AG08396 (cell line): ENCODE results near the gene NAV1.
"Not testable (repeated sequence)": the region's sequence is repeated elsewhere in the genome, so short reads cannot be mapped to it uniquely, and the experiment has no call there.

Experiments
- DNase-seq: peaks from one replicate; pipeline ENCODE4 v3.0.0; 2012; ENCODE audit warnings: low spot score, mixed read lengths

The NAV1 gene

DNA sequence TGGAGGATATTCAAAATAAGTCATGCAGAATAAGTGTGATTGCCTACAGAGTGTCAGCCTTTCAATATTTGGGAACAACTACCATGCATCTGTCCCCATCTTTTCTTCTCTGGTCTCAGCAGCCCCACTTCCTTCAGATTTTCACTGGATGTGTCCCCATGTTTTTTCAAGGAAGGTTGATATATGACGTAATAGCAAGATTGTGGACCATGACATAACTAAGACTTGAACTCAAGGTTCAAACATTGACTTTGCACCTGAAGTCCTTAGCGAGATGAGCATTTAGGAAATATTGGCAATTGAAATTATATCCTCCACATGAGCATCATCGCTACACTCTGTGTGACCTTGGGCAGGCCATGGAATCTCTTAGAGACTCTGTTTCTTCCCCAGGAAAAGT is 5.8 kb downstream of the NAV1 start:
- no peak for DNase-seq

DNA sequence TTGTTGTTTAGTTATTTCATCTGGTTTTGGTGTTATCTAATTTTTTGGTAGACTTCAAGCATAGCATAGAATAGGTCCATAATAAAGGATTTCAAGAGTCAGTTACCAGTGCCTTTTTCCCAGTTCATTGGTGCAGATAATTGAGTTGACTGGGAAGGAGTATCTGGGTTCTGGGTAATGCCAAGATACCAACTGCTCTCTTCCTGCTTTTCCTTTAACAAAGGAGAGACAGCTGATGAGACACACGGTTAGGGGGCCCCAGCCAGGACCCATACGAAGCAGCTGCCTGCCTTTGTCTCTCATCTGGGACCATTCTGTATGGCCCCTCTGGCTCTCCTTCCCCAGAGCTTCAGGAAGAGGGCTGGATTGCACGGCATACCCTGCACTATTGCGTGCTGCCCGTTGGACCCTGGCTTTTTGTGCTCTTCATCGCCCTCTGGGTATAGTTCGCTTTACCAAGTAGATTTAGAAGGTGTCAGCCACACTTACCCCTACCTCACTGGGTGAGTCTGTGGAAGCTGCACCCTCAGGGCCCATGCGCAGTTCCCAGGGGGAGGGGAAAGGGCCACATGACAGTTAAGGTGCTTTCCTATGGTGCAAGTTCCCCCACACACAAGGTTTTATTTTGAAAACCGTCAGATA is 7.0 kb downstream of the NAV1 start:
- no peak for DNase-seq

DNA sequence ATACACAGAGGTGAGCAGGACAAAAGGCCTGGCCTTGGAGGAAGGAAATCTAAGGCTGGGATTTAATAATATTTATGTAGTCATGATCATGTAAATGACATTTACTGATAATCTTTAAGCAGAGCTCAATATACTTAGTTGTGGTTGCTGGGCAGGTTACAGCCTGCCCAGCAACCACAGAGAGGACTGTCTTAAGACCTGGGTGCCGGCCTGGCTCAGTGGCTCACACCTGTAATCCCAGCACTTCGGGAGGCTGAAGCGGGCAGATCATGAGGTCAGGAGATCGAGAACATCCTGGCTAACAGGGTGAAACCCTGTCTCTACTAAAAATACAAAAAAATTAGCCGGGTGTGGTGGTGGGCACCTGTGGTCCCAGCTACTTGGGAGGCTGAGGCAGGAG is 10.6 kb downstream of the NAV1 start:
- DNase-seq, result not testable (repeated sequence)

DNA sequence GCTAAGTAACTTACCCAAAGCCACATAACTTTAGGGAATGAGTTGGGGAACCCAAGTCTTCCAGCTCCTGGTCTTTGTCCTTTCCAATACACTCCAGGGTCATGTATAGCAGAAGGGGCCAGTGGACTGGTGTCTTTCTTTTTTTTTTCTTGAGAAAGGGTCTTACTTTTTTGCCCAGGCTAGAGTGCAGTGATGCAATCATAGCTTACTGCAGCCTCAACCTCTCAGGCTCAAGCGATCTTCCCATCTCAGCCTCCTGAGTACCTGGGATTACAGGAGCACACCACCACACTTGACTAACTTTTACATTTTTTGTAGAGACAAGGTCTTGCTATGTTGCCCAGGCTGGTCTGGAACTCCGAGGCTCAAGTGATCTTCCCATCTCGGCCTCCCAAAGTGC is 12.2 kb downstream of the NAV1 start:
- DNase-seq, result no peak

DNA sequence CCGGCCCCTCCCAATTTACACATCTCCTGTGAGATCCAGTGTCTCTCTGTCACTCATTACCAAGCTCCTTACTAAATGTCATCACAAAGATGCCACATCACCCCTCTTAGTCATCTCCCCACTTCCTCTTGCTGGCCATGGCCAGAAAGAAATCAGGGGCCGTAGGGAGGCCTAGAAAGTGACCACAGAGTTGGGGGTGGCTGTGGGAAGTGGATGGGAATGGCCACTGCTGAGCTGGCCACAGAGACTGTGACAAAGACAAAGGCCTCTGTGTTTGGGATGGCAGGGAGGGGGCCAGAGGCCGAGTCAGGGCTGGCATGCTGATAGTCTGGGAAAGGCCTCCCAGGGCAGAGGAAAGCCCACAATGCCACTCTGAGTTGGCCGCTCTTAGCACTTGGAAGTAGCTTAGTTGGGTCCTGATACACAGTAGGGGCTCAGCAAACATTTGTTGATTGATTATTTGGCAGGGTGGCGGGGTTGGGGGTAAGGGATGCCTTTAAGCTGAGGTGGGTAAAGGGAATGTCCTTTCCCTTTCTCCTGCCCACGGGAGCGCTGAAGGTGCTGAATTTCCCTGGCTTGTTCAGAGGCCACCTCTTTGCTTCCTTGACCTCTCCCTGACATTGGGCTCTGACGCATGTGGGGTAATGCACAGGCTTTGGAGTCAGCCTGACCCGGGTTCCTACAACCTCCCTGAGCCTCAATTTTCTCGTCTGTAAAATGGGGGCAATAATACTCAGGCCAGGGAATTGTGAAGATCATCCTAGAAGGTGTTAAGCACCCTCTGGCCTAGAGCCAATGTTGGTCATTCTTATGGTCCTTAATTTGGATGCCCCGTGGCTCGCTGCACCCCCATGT is 13.2 kb downstream of the NAV1 start:
- DNase-seq, result no peak

DNA sequence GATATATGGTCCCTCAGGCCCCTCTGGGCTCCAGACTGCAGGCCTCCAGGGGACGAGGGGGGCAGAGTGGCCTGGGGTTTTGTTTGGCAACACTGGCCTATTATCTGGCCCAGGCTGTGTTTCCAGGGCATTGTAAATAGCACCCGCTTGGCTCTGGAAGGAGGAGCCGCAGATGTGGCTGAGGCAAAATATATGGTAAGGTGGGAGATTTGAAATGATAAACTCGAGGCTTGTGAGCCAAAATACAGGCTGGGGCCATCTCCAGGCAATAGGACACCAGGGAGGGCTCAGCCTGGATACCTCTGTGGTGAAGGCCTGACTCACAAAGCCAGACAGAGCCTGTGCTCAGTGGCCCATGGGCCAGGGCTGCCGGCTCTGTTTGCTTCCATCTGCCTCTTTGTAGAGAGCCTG is 14.0 kb downstream of the NAV1 start:
- no peak for DNase-seq

DNA sequence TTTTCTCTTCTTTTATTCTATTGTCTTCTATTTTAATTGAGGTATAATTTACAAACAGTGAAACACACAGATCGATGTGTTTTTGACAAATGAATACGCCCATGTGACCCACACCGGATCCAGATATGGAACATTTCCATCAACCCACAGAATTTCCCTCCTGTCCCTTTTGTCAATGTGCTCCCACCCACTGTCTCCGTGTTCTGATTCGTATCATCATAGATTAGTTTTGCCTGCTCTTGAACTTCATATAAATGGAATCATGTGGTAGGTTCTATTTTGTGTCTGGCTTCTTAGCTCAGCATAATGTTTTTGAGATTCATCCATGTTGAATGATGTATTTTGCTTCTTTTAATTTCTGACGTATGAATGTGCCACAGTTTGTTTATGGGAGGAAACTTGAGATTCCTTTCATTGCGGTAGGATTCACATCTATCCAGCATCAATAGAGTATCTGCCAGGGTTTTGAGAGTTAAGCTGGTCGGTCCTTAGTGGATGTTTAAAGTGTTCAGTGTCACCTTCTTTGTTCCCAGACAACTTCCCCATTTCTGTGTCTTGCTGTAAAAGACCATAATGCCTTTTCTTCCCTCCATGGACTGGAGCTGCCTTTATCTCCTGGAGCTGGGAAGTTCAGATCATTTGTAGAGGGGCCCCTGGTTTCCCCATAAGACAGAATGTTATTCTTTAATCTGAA is 14.7 kb downstream of the NAV1 start:
- no peak for DNase-seq

DNA sequence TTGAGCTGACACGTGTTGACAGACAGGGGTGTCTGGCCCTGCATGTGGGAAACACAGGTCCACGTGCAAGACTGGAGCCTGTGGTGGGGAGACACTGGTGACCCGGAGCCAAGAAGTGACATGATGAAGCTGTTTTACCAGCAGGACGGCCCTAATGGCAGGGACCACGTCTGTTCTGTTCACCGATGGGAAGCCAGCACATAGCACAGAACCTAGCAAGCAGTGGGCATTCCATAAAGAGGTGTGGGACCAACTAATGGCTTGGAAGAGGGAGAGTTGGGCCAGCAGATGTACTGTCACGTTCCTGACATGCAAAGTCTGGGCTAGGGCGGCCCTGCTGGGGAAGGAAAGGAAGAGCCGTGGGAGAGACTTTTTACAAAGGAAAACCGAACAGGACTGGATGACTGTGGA is 15.3 kb downstream of the NAV1 start:
- no peak for DNase-seq

DNA sequence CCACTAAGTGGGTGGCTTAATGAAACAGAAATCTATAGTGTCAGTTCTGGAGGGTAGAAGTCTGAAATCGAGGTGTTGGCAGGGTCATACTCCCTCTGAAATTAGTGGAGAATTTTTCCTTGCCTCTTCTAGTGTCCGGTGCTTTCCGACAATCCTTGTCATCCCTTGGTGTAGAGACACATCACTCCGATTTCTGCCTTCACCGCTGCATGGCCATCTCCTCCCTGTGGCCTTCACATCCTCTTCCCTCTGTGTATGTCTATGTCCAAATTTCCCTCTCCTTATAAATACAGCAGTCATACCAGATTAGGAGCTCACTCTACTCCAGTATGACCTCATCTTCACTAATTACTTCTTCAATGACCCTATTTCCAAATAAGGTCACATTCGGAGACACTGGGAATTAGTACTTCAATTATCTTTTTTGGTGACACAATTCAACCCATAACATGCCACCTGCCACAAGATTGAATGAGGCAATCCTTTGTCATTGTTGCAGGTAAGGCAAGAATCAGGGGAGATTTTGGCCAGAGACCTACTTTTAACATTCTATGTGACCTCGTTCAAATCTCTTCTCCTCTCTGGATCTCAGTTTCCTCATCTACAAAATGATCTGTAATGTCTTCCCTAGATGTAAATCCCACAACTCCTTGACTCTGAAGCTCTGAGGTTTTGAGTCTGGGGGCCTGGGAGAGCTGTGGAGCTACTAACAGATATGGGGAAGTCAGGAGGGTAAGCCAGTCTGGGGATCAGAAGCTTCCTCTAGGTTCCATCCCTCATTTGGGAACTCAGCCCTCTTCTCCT is 16.1 kb downstream of the NAV1 start:
- DNase-seq, result no peak

DNA sequence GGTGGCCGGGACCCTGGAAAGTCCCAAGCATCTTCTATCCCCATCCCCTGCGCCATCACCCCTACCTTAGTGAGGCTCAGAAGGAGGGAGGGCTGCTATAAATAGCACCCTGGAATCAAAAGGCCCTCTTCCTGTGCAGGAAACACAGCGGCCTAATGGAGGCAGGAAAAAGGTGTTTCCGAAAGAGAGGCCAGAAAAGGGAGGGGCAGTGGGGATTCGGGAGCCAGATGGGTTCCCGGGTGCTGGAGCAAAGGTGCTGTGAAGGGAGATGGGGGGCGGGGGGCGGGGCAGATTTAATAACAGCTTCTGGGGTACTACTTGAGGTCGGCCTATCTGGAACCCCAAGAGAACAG is 16.6 kb downstream of the NAV1 start:
- DNase-seq, result no peak

DNA sequence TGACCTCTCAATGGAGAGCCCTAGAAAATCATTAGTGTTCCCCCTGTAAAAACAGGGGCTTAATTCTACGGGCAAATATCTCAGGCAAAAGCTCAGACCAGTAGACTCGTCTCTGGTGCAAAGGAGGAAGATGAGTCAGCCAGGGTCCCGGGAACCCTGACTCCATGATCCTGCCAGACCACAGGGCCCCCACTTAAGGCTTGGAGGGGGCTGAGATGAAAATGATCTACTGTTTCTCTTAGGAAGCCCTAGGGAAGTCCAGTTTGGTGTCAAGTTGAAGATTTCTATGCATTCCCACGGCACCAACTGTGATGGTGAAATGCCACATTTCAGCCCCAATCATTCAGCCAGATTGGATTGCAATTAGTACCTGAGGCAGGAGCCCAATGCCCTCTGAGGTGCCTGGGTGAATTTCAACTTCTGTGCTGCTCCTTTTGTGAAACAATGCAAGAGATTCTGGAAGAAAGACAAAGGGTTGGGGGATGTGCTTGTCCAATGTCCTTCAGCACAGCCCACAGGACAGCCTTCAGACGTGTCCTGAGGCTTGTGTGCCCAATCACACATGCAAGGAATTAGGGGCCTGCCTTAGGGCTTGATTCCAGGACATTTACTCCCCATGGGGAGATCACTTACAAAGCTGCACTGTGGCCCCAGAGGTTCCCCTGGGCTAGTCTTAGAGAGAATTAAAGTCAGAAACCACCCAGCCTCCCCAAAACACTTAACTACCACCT is 18.1 kb downstream of the NAV1 start:
- DNase-seq, result no peak

DNA sequence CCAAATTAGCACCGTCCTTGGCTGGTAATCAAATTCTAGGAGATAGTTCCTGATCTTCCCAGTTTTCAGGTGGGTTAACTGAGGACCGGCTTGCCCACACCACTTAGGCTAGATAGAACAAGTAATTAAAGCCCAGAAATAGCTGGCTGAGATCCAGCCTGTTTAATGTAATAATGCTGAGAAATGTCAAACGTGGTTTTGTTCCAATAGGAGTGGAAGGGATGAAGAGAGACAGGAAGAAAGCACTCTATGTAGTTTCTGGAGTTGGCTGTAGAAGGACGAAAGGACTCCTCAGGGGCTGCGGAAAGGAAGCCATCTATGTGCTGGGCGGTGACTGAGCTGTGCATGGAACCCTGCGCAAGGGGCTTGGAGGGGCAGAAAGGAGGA is 18.6 kb downstream of the NAV1 start:
- DNase-seq, result no peak

DNA sequence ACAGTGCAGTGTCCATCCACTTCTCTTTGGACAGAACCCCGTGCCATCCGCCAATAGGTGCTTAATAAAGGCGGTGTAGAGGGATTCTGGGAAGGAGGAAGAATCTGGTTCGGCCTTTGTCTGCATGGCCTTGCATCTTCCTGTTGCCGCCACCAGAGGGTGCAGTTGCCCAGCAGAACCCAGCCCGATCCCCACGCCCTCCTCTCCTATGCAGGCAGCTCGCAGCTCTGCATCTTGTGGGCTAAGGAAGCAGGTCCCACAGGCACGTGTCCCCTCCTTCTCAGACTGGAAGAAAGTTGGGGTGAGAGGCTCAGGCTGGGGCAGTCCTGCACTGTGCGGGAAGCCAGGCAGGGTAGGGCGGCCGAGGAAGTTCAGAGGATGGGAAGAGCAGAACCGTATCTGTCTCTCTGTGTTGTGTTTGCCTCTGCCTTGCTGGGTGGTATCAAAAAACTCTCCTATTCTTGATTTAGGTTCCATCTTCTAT is 20.8 kb downstream of the NAV1 start:
- DNase-seq, result peak; percentile 80

DNA sequence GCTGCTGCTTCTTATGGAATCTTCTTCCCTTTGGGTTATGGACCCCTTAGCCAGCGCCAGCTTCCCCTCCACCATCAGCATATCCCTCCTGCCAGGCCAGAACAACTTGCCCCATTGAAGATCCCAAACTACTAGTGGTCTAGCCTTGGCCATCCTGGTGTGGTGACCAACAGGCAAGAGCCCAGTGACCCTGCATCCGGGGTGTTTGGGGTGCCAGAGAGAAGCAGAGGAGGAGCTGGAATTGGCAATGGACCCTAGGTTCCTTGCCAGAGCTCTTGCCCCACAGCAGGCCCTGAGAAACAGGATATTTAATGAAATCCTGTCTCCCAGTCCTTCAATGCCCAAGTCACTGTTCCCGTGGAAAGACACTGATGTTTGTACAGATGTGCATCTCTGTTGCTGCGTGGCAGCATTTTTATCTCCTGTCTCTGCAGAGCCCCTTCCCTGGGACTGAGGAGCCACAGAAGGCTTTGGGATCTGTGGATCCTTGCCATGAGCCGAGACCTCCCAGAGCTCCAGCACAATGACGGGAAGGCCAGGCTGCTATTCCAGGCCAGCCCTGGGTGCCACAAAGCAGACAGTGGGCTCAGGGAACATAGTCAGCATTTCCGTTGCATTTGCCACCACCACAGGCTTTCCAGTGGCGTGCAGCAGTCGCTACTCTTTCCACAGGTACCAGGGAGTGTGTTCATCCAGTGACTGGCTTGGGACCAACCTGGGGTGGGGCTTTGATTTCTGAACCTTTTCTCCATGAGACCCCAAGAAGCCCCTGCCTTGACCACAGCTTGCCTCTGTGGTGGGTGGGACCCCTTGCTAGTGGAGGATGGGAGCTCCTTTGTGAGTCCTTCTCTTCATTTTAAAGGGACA is 21.6 kb downstream of the NAV1 start:
- DNase-seq, result no peak

DNA sequence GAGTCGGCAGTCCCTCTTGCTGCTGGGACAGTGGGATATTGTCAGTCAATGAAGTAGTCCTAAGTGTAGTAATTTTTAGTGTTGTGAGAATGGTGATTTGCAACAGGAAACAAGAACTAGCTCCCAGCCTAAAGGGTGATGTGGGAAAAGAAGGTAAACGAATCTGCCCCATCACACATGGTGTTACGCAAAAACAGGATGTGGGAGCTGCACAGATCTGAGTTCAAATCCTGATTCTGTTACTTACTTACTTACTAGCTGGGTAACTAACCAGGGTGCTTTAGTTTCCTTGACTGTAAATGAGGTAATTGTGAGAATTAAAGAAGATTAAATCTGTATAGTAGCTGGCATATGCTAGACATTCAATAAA is 22.3 kb downstream of the NAV1 start:
- DNase-seq, result no peak

DNA sequence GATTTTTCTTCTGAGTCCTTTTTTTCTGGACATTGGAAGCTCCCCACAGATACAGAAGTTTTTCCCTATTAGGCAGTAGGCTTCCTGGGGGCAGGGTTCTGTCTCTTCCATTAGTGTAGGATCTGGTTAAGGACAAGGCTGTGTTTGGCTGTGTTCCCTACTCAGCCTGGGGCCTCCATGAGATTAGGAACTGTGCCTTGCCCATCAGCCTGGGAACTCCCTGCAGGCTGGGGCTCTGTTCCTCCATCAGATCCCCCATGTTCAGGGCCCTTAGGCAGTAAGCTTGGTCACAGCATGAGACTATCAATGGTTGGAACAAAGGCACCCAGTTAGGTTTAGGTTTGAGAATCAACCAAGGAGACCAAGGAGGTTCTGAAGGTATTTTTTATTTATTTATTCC is 22.7 kb downstream of the NAV1 start:
- no peak for DNase-seq

DNA sequence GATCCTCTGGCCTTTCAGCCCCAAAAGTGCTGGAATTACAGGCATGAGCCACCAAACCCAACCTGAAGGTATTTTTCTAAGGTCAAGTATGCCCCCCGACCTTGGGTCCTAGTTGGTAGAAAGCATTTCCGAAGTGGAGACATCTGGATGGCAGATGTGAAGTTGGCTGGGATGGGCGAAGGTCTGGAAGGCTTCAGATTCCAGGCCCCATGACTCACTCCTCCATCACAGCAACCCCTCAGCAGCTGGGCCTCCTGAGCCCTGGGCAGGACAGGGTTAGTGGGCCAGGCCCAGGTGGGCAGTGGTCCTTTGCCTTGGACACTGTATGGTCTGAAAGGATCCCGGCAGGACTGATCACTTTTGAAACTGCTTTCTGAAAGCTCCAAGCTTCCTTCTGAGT is 23.3 kb downstream of the NAV1 start:
- peak; percentile 89 for DNase-seq

DNA sequence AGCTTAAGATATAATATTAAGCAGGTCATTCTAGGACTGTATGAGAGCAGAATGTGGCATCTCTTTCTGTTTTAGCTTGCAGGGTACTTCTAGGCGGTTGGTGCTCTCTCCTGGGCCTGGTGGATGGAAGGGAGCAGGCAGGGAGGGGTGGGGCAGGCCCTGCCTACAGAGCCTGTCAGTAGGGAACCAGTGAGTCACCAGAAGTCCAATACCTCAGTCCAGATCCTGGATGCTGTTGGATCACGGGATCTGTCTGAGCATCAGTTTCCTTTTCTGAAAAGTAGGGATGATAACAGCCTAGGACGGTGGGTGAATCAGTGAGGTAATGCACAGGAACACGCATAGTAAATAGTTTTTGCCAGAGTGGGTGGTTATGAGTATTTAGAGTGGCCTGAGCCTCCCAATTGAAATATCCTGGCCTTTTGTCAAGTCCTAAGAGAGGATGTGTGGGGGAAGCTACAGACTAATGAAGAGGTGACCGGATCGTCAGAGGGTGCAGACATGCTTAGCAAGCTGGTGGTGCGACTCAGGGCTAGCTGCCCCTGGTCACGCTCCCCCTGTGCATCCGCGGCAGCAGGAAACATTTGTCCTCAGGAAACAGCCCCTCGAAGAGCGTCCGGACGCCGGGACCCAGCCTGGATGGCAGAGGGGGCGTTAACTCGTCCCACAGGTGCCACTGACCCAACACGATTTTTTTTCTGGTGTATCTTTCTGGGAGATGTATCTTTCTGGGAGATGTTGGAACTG is 23.9 kb downstream of the NAV1 start:
- peak; percentile 75 for DNase-seq

DNA sequence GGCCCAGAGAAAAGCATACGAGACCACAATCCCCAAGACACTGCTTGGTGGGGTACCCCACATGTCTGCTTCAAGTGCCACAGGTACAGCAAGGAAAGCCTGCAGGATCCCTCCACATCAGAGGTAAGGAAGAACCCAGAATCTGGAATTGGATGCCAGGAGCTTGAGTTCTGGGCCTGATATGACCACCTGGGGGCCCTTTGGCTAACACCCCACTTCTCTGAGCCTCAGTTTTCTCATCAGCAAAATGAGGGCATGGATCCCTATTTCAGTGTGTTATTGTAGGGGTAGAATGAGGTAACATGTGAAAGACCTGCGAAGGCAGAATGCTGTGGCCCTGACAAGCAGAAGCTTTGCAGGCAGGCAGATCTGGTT is 24.5 kb downstream of the NAV1 start:
- no peak for DNase-seq

DNA sequence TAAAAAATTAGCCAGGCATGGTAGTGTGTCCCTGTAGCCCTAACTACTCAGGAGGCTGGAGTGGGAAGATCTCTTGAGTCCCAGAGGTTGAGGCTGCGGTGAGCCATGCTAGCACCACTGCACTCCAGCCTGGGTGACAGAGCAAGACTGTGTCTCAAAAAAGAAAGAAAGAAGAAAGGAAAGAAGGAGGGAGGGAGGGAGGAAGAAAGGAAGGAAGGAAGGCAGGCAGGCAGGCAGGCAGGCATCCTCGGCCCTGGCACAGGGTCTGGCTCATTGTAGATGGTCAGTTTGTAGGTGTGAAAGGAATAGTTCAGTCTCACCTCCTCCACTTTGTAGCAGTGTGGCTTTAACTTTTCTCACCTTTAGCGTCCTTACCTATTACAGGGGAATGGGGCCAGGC is 25.0 kb downstream of the NAV1 start:
- DNase-seq, result no peak
